ENCODE measurements around the gene NAA25.

GRCh38 chr12:112140728-112141127, 32.1 kb upstream of the NAA25 start:
- TF ChIP-seq EZH2phosphoT487 (IDR thresholded peaks at IDR 0.05; ENCODE audit: low read depth, severe bottlenecking, unreplicated experiment) (no peak), CTCF (IDR thresholded peaks at IDR 0.05; ENCODE audit: poor library complexity) (no peak)
